COLO829 (cell line): ENCODE results near the gene MSTO1.
"Not testable (repeated sequence)": the region's sequence is repeated elsewhere in the genome, so short reads cannot be mapped to it uniquely, and the experiment has no call there.

Source experiments
- DNase-seq: peaks from one replicate; pipeline ENCODE4 v3.0.0; 2012; ENCODE audit warnings: low spot score

The MSTO1 gene

GRCh38 chr1:155609515-155610256 is at the start of gene MSTO1:
MSTO1 (plus strand) TSS chr1:155610218; CDS start chr1:155610249, 31 bp downstream.
- peak; percentile 96 for DNase-seq

- DNase-seq: peak; percentile 28
These were observed 48.0 kb upstream of the MSTO1 start for GRCh38 chr1:155561779-155562580.

GRCh38 chr1:155562581-155563376 is 47.2 kb upstream of the MSTO1 start, which contains the start of gene ASH1L:
ASH1L (minus strand) TSS chr1:155562803; CDS start chr1:155521519, 41,284 bp downstream.
- DNase-seq: peak; percentile 92

- DNase-seq: not testable (repeated sequence)
These were observed 46.5 kb upstream of the MSTO1 start for GRCh38 chr1:155563377-155564022.

- no peak for DNase-seq
These were observed 39.9 kb upstream of the MSTO1 start for GRCh38 chr1:155569988-155570592.

GRCh38 chr1:155570593-155570990 is 39.4 kb upstream of the MSTO1 start:
- no peak for DNase-seq

- no peak for DNase-seq
These were observed 35.9 kb upstream of the MSTO1 start for GRCh38 chr1:155574077-155574476.

GRCh38 chr1:155575608-155576007 is 34.4 kb upstream of the MSTO1 start:
- not testable (repeated sequence) for DNase-seq

GRCh38 chr1:155583846-155584245 is 26.2 kb upstream of the MSTO1 start:
- not testable (repeated sequence) for DNase-seq

- DNase-seq: not testable (repeated sequence)
These were observed 20.7 kb upstream of the MSTO1 start for GRCh38 chr1:155589282-155589681.

GRCh38 chr1:155590516-155591247 is 19.3 kb upstream of the MSTO1 start:
- DNase-seq: not testable (repeated sequence)

- peak; percentile 61 for DNase-seq
These were observed 18.2 kb upstream of the MSTO1 start for GRCh38 chr1:155591770-155592169.

- not testable (repeated sequence) for DNase-seq
These were observed 14.0 kb upstream of the MSTO1 start for GRCh38 chr1:155595877-155596474.

- DNase-seq: no peak
These were observed 13.2 kb upstream of the MSTO1 start for GRCh38 chr1:155596864-155597263.

- no peak for DNase-seq
These were observed 11.1 kb upstream of the MSTO1 start for GRCh38 chr1:155598842-155599331.

- DNase-seq: not testable (repeated sequence)
These were observed 10.0 kb upstream of the MSTO1 start for GRCh38 chr1:155599828-155600572.

- no peak for DNase-seq
These were observed 2.3 kb upstream of the MSTO1 start for GRCh38 chr1:155607708-155608107.

- DNase-seq: no peak
These were observed 1.2 kb upstream of the MSTO1 start for GRCh38 chr1:155608888-155609225.

GRCh38 chr1:155610257-155610647 is 234 bp downstream of the MSTO1 start:
- not testable (repeated sequence) for DNase-seq
